ENCODE data around the gene HPD.

GRCh38 chr12:121845701-121846100, 13.0 kb downstream of the HPD start:
- TF ChIP-seq CTCF (IDR thresholded peaks at IDR 0.05; ENCODE audit: borderline replicate concordance, extremely low read depth, low read length, poor library complexity, severe bottlenecking) (no peak), EZH2 (IDR thresholded peaks at IDR 0.05; ENCODE audit: borderline replicate concordance, low read depth, low read length, severe bottlenecking) (no peak)
